Upper lobe of left lung (tissue), 6 donors: ENCODE measurements around the gene CHRNA10. TPM values are rescaled to one million over a fixed set of nuclear protein-coding genes. Genes with fewer than 3 reads are reported as not detected.

Source experiments
- ATAC-seq, 2 donors: fragments of 200-7000 bp; cut with Tn5 transposase; one replicate each; pipeline ENCODE4 v1.9.1; 2022; ENCODE audit warnings: mild to moderate bottlenecking in 2 of 2, moderate library complexity in 2 of 2; ENCODE audit not compliant: low FRiP score in 2 of 2
- DNase-seq, 2 donors: peaks; one replicate each; pipeline ENCODE4 v3.0.0-alpha.2; 2019 to 2020
- H3K27ac ChIP-seq, 4 donors: fragments of 200-600 bp; sonication (generic); one replicate each; pipeline ENCODE4 v1.5.1; 2016 to 2019
- H3K27me3 ChIP-seq, 4 donors: fragments of 200-600 bp; sonication (generic); one replicate each; pipeline ENCODE4 v1.5.1; 2017 to 2019
- H3K36me3 ChIP-seq, 4 donors: fragments of 200-600 bp; sonication (generic); one replicate each; pipeline ENCODE4 v1.5.1; 2016 to 2019
- H3K4me1 ChIP-seq, 4 donors: fragments of 200-600 bp; sonication (generic); one replicate each; pipeline ENCODE4 v1.5.1; 2018 to 2019
- H3K4me3 ChIP-seq, 4 donors: fragments of 200-600 bp; sonication (generic); one replicate each; pipeline ENCODE4 v1.5.1; 2017 to 2019; ENCODE audit warnings: mild to moderate bottlenecking in 2 of 4, moderate library complexity in 1 of 4
- H3K9me3 ChIP-seq, 4 donors: fragments of 200-600 bp; sonication (generic); one replicate each; pipeline ENCODE4 v1.5.1; 2018 to 2019
- CTCF ChIP-seq, 6 experiments: fragments of 450-650 bp in 4 of 6; fragments of 200-600 bp in 2 of 6; sonication (generic) in 2 of 6; IDR thresholded peaks; one replicate each; pipeline ENCODE4 v1.5.1; 2016 to 2019; ENCODE audit warnings: antibody characterized with exemption in 6 of 6
- EP300 ChIP-seq, 4 donors: sonication (generic); formaldehyde crosslinking; IDR thresholded peaks; one replicate each; pipeline ENCODE4 v1.5.1; 2017; ENCODE audit warnings: antibody characterized with exemption in 4 of 4, control low read depth in 2 of 4
- POLR2A ChIP-seq, 4 donors: fragments of 450-650 bp; IDR thresholded peaks; one replicate each; pipeline ENCODE4 v1.5.1; 2016 to 2017; ENCODE audit warnings: antibody characterized with exemption in 4 of 4, mild to moderate bottlenecking in 2 of 4
- POLR2AphosphoS5 ChIP-seq, 2 donors: sonication (generic); formaldehyde crosslinking; IDR thresholded peaks; one replicate each; pipeline ENCODE4 v1.5.1; 2017; ENCODE audit warnings: antibody characterized with exemption in 2 of 2
- WGBS, 2 donors: methylation state at CpG; one replicate each; pipeline ENCODE4 v1.1.5; 2017 to 2018; 5-methylcytosine and 5-hydroxymethylcytosine counted together
- total RNA-seq, 6 donors: library from RNA; depleted of rRNA in 4 of 6; stranded (reverse); fragments of >200 nt in 4 of 6; gene quantifications; one replicate each; pipeline versions ENCODE4 v1.1.0 to v1.2.1, GENCODE V29; 2016 to 2021
- donor health status: DM: no; HTN: no; CAD: no; lungs with moderate emphysema.
- donor health status: DM: no; HTN: yes; CAD: no; lungs with severe emphysema.

Gene CHRNA10
- total RNA-seq, 6 donors from 2014 or later: 0.89 to 6.3 (median 2.3) TPM; not detected in 1

GRCh38 chr11:3675971-3676370, 4.8 kb upstream of the CHRNA10 start:
- DNase-seq (no peak), ATAC-seq (no peak)
- Histone ChIP-seq H3K4me3 (no peak overlapping the region), H3K27ac (no peak overlapping the region), H3K27me3 (no peaks in the 10 kb centered on the region), H3K9me3 (no peaks in the 10 kb centered on the region), H3K4me1 (no peaks in the 10 kb centered on the region), H3K36me3 (peaks cover 30 to 100% (median 77%) of the 10 kb centered on the region in 4 donors)
- TF ChIP-seq POLR2AphosphoS5 (IDR thresholded peaks at IDR 0.05) (no peak), CTCF (IDR thresholded peaks at IDR 0.05) (no peak), EP300 (IDR thresholded peaks at IDR 0.05) (no peak), POLR2A (IDR thresholded peaks at IDR 0.05) (no peak)
- 97% methylated on average over 11 of the region's 11 CpGs for WGBS, 2 donors

- no peaks in the 10 kb centered on the region for H3K9me3 ChIP-seq
- WGBS, 2 donors: 92 to 94% methylated on average over 1 of the region's 1 CpG
- DNase-seq (no peak), ATAC-seq (no peak)
- H3K36me3 ChIP-seq: peaks cover 30 to 100% (median 70%) of the 10 kb centered on the region in 4 donors
- no peaks in the 10 kb centered on the region for H3K27me3 ChIP-seq
- no peaks in the 10 kb centered on the region for H3K4me1 ChIP-seq
- H3K4me3 ChIP-seq: no peak overlapping the region
- H3K27ac ChIP-seq: no peak overlapping the region
- no peak for TF ChIP-seq POLR2AphosphoS5 (IDR thresholded peaks at IDR 0.05)
- TF ChIP-seq CTCF (IDR thresholded peaks at IDR 0.05): no peak
- TF ChIP-seq EP300 (IDR thresholded peaks at IDR 0.05): no peak
These were observed 3.0 kb upstream of the CHRNA10 start for GRCh38 chr11:3674189-3674588.

- Histone ChIP-seq H3K27ac (no peak overlapping the region), H3K27me3 (no peaks in the 10 kb centered on the region), H3K9me3 (no peaks in the 10 kb centered on the region), H3K4me3 (no peak overlapping the region), H3K36me3 (peaks cover 11 to 100% (median 57%) of the 10 kb centered on the region in 4 donors), H3K4me1 (no peaks in the 10 kb centered on the region)
- no peak for TF ChIP-seq POLR2A (IDR thresholded peaks at IDR 0.05)
- no peak for TF ChIP-seq EP300 (IDR thresholded peaks at IDR 0.05)
- no peak for TF ChIP-seq CTCF (IDR thresholded peaks at IDR 0.05)
- no peak for TF ChIP-seq POLR2AphosphoS5 (IDR thresholded peaks at IDR 0.05)
- DNase-seq (no peak), ATAC-seq (no peak)
- WGBS, 2 donors: 93 to 100% methylated on average over 3 to 5 of the region's 5 CpGs
These were observed 1.4 kb downstream of the CHRNA10 start for GRCh38 chr11:3669742-3670183.

- 93 to 99% methylated on average over 3 to 7 of the region's 7 CpGs for WGBS, 2 donors
These were observed 2.1 kb downstream of the CHRNA10 start for GRCh38 chr11:3669128-3669527.

More at GRCh38 chr11:3669128-3669527, 2.1 kb downstream of the CHRNA10 start:
- no peaks in the 10 kb centered on the region for H3K27me3 ChIP-seq
- H3K4me1 ChIP-seq: no peaks in the 10 kb centered on the region
- peaks cover 6 to 98% (median 54%) of the 10 kb centered on the region in 4 donors for H3K36me3 ChIP-seq
- H3K4me3 ChIP-seq: no peak overlapping the region
- DNase-seq: no peak
- no peak overlapping the region for H3K27ac ChIP-seq
- no peak for TF ChIP-seq POLR2A (IDR thresholded peaks at IDR 0.05)
- TF ChIP-seq EP300 (IDR thresholded peaks at IDR 0.05): no peak
- TF ChIP-seq CTCF (IDR thresholded peaks at IDR 0.05): no peak
- no peak for TF ChIP-seq POLR2AphosphoS5 (IDR thresholded peaks at IDR 0.05)
- H3K9me3 ChIP-seq: no peaks in the 10 kb centered on the region
- ATAC-seq: no peak
